ENCODE measurements around the gene ETFA.

The ETFA gene

DNA sequence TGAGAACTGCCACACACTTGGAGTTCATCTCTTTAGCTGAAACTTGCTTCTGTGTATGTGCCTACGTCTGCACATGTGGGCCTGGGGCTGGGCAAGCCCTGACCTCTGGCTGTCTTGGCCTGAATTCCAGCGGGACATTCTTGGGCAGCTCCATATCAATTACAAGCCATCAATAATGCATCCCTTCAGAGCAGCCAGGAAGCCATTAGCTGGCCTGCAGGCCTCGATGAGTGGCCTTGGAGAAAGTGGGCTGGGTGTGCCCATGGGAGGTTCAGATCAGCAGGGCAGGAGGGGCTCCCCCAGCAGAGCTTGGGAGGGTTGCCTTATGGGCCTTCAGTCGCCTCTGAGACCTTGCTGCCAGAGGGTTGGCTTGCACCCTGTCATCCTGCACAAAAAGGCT is 124.1 kb downstream of the ETFA start:
- no peak for DNase-seq
- Histone ChIP-seq H3K27me3 (peaks cover 6% of the 10 kb centered on the region; the same call in 1 of the 2 replicates), H3K4me3 (ENCODE audit: low read depth, low read length) (no peak overlapping the region), H3K4me1 (0 out of 2 replicates have a peak, but pooled peaks cover 5% of the 10 kb centered on the region), H3K36me3 (no peaks in the 10 kb centered on the region), H3K9me3 (no peaks in the 10 kb centered on the region)
- TF ChIP-seq, protein P1, sequence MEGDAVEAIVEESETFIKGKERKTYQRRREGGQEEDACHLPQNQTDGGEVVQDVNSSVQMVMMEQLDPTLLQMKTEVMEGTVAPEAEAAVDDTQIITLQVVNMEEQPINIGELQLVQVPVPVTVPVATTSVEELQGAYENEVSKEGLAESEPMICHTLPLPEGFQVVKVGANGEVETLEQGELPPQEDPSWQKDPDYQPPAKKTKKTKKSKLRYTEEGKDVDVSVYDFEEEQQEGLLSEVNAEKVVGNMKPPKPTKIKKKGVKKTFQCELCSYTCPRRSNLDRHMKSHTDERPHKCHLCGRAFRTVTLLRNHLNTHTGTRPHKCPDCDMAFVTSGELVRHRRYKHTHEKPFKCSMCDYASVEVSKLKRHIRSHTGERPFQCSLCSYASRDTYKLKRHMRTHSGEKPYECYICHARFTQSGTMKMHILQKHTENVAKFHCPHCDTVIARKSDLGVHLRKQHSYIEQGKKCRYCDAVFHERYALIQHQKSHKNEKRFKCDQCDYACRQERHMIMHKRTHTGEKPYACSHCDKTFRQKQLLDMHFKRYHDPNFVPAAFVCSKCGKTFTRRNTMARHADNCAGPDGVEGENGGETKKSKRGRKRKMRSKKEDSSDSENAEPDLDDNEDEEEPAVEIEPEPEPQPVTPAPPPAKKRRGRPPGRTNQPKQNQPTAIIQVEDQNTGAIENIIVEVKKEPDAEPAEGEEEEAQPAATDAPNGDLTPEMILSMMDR (IDR thresholded peaks at IDR 0.05; ENCODE audit: low read depth, low read length): no peak

DNA sequence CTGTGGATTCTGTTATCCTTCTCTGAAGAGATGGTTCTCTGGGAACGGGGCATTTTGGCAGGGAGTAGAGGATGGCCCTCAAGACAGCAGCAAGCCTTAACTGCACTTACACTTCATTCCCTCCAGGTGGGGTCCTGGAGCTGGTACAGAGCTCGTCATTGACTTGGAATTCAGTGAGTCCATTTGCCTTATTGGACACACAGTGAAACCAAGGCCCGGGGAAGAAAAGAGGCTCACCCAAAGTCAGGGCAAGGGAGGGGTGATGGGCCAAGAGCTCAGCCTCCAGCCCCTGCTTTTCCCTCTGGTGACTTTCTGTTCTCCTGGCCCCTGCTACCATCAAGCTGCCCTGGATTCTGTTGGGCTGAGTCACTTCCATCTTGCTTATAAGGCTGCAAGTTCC is 125.6 kb downstream of the ETFA start:
- Histone ChIP-seq H3K9me3 (no peaks in the 10 kb centered on the region), H3K4me3 (ENCODE audit: low read depth, low read length) (no peak overlapping the region), H3K36me3 (no peaks in the 10 kb centered on the region), H3K4me1 (0 out of 2 replicates have a peak, but pooled peaks cover 5% of the 10 kb centered on the region), H3K27me3 (peaks cover 6% of the 10 kb centered on the region; the same call in 1 of the 2 replicates)
- peak; percentile 40 for DNase-seq
- TF ChIP-seq, protein P1 (IDR thresholded peaks at IDR 0.05; ENCODE audit: low read depth, low read length): peak; percentile 80

DNA sequence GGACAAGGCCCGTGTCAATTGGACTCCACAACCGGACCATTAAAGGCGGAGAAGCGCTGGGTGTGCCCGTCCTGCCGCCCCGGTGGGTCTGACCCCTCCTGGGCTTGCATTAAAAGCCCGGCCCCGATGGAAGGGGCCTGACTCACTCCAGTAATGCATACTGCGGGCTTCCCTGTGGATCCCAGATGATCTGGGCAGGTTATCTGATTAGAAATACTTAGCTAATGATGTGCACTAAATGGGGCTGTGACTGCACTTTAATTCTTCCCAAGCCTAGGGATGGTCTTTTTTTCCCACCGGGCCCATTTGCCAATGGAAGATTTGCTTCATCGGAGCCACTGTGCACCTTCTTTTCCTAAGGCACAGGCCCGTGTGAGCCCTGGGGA is 126.6 kb downstream of the ETFA start:
- DNase-seq: peak; percentile 51
- TF ChIP-seq, protein P1 (IDR thresholded peaks at IDR 0.05; ENCODE audit: low read depth, low read length): no peak
- H3K4me3 ChIP-seq (ENCODE audit: low read depth, low read length): no peak overlapping the region
- 0 out of 2 replicates have a peak, but pooled peaks cover 5% of the 10 kb centered on the region for H3K4me1 ChIP-seq
- H3K36me3 ChIP-seq: no peaks in the 10 kb centered on the region
- H3K27me3 ChIP-seq: no peaks in the 10 kb centered on the region; the same call in 1 of the 2 replicates
- no peaks in the 10 kb centered on the region for H3K9me3 ChIP-seq

GRCh38 chr15:76183930-76184649 is 127.2 kb downstream of the ETFA start:
- no peak overlapping the region for H3K4me3 ChIP-seq (ENCODE audit: low read depth, low read length)
- TF ChIP-seq, protein P1 (IDR thresholded peaks at IDR 0.05; ENCODE audit: low read depth, low read length): no peak
- H3K36me3 ChIP-seq: no peaks in the 10 kb centered on the region
- H3K27me3 ChIP-seq: no peaks in the 10 kb centered on the region; the same call in 1 of the 2 replicates
- no peaks in the 10 kb centered on the region for H3K9me3 ChIP-seq
- 0 out of 2 replicates have a peak, but pooled peaks cover 5% of the 10 kb centered on the region for H3K4me1 ChIP-seq
- no peak for DNase-seq

GRCh38 chr15:76181705-76182107 is 129.6 kb downstream of the ETFA start:
- H3K4me1 ChIP-seq: 0 out of 2 replicates have a peak, but pooled peaks cover 5% of the 10 kb centered on the region
- H3K27me3 ChIP-seq: no peaks in the 10 kb centered on the region; the same call in 1 of the 2 replicates
- H3K4me3 ChIP-seq (ENCODE audit: low read depth, low read length): no peak overlapping the region
- TF ChIP-seq, protein P1 (IDR thresholded peaks at IDR 0.05; ENCODE audit: low read depth, low read length): no peak
- no peak for DNase-seq
- H3K36me3 ChIP-seq: no peaks in the 10 kb centered on the region
- no peaks in the 10 kb centered on the region for H3K9me3 ChIP-seq

DNA sequence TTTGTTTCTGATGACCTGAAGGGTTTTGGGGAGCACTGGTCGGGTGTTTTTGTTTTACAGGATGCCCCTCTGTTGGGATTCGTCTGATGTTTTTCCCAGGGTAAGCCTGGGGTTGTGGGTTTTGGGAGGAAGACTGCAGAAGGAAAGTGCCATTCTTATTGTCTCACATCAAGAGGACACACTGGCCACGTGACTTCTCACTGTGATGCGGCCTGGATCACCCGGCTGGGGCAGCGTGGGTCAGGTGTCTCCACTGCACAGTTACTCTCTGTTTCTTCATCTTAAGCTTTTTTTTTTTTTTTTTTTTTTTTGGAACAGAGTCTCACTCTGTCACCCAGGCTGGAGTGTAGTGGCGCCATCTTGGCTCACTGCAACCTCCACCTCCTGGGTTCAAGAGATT is 130.9 kb downstream of the ETFA start:
- Histone ChIP-seq H3K4me1 (0 out of 2 replicates have a peak, but pooled peaks cover 5% of the 10 kb centered on the region), H3K9me3 (no peaks in the 10 kb centered on the region), H3K36me3 (no peaks in the 10 kb centered on the region), H3K27me3 (no peaks in the 10 kb centered on the region; the same call in 1 of the 2 replicates), H3K4me3 (ENCODE audit: low read depth, low read length) (no peak overlapping the region)
- TF ChIP-seq, protein P1 (IDR thresholded peaks at IDR 0.05; ENCODE audit: low read depth, low read length): no peak
- DNase-seq: no peak

Data from BE2C (cell line).